Measurements from ENCODE around the gene DLG5.

GRCh38 chr10:77922566-77923179 lies 3.9 kb downstream of the DLG5 start:
- TF ChIP-seq CTCF (IDR thresholded peaks at IDR 0.05; ENCODE audit: low read depth, low read length, missing input control), result no peak
- TF ChIP-seq YY1 (IDR thresholded peaks at IDR 0.05), result no peak
- no peak for TF ChIP-seq EGR1 (IDR thresholded peaks at IDR 0.05; ENCODE audit: low read depth in 2 of 2)
- TF ChIP-seq ZBTB33 (IDR thresholded peaks at IDR 0.05), result no peak
- no peak for TF ChIP-seq TAF1 (conservative IDR thresholded peaks at IDR 0.05)
- TF ChIP-seq REST (IDR thresholded peaks at IDR 0.05), result no peak
- TF ChIP-seq RXRA (IDR thresholded peaks at IDR 0.05), result no peak
- TF ChIP-seq RAD21 (IDR thresholded peaks at IDR 0.05), result no peak
- no peak for TF ChIP-seq JUND (IDR thresholded peaks at IDR 0.05)
- TF ChIP-seq, protein P1, sequence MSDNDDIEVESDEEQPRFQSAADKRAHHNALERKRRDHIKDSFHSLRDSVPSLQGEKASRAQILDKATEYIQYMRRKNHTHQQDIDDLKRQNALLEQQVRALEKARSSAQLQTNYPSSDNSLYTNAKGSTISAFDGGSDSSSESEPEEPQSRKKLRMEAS (IDR thresholded peaks at IDR 0.05), result no peak
- TF ChIP-seq ATF3 (IDR thresholded peaks at IDR 0.05), result no peak
- TF ChIP-seq FOXA1 (IDR thresholded peaks at IDR 0.05), result no peak
- no peak for TF ChIP-seq NR2F2 (IDR thresholded peaks at IDR 0.05)
